Thymus (tissue), 11 donors: ENCODE data around the gene ARF6. TPM values are rescaled to one million over a fixed set of nuclear protein-coding genes. Genes with fewer than 3 reads are reported as not detected.
"Not testable (repeated sequence)": the region's sequence is repeated elsewhere in the genome, so short reads cannot be mapped to it uniquely, and the experiment has no call there.

Source experiments
- DNase-seq, 9 donors: peaks; one replicate each; pipeline ENCODE4 v3.0.0-alpha.2; 2013; ENCODE audit warnings: low spot score in 9 of 9, low read depth in 6 of 9, missing footprints in 1 of 9
- H3K27ac ChIP-seq, 2 donors: one replicate each; pipeline ENCODE4 v1.5.1; 2013; ENCODE audit warnings: control low read depth in 1 of 2, low read depth in 1 of 2, low read length in 1 of 2, mild to moderate bottlenecking in 1 of 2, moderate library complexity in 1 of 2
- H3K27me3 ChIP-seq, 2 donors: one replicate each; pipeline ENCODE4 v1.5.1; 2013; ENCODE audit warnings: low read length in 1 of 2; ENCODE audit not compliant: control insufficient read depth in 2 of 2, insufficient read depth in 1 of 2
- H3K36me3 ChIP-seq, 2 donors: one replicate each; pipeline ENCODE4 v1.5.1; 2013; ENCODE audit warnings: low read length in 1 of 2, mild to moderate bottlenecking in 1 of 2, moderate library complexity in 1 of 2; ENCODE audit not compliant: control insufficient read depth in 2 of 2, insufficient read depth in 2 of 2
- H3K4me1 ChIP-seq, 2 donors: one replicate each; pipeline ENCODE4 v1.5.1; 2013; ENCODE audit warnings: low read length in 2 of 2; ENCODE audit not compliant: control insufficient read depth in 2 of 2, insufficient read depth in 2 of 2
- H3K4me3 ChIP-seq, 2 donors: one replicate each; pipeline ENCODE4 v1.5.1; 2013; ENCODE audit warnings: low read length in 2 of 2, control low read depth in 1 of 2, mild to moderate bottlenecking in 1 of 2
- H3K9me3 ChIP-seq, 2 donors: one replicate each; pipeline ENCODE4 v1.5.1; 2013; ENCODE audit warnings: low read length in 1 of 2, mild to moderate bottlenecking in 1 of 2; ENCODE audit not compliant: control insufficient read depth in 2 of 2, insufficient read depth in 1 of 2
- WGBS: extraction: QIAGEN DNeasy Blood & Tissue Kit; methylation state at CpG from one replicate; pipeline ENCODE4 v1.1.7; 2013; 5-methylcytosine and 5-hydroxymethylcytosine counted together
- polyA plus RNA-seq: library from polyadenylated mRNA; stranded (reverse); fragments of 200-250 nt; gene quantifications from one replicate; pipeline ENCODE4 v1.2.3, GENCODE V29; 2013
- total RNA-seq: library from RNA; stranded (reverse); fragments of 120-200 nt; gene quantifications from one replicate; pipeline ENCODE4 v1.2.4, GENCODE V29; 2013
- donor health status: healthy.

The ARF6 gene
- total and polyA plus RNA-seq, 2 donors, result 34.8 to 72.0 TPM

- Histone ChIP-seq H3K4me1 (peaks cover 0 to 4% of the 10 kb centered on the region in 2 donors), H3K9me3 (no peaks in the 10 kb centered on the region), H3K4me3 (no peak overlapping the region), H3K27me3 (no peaks in the 10 kb centered on the region), H3K27ac (no peak overlapping the region), H3K36me3 (no peaks in the 10 kb centered on the region)
- WGBS, result 96% methylated on average over 18 of the region's 18 CpGs
- no peak for DNase-seq
These were observed 9.8 kb upstream of the ARF6 start for GRCh38 chr14:49882826-49883694.

DNA sequence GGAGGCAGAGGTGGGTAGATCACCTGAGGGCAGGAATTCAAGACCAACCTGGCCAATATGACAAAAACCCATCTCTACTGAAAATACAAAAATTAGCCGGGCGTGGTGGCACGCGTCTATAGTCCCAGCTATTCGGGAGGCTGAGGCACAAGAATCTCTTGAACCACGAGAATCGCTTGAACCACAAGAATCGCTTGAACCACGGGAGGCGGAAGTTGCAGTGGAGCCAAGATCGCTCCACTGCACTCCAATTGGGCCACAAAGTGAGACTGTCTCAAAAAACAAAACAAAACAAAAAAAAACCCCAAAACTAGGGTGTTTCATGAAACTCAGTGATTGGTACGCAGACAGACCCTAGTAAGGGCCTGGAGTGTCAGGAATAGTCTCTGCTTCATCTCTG is 6.4 kb upstream of the ARF6 start:
- no peak overlapping the region for H3K27ac ChIP-seq
- no peaks in the 10 kb centered on the region for H3K9me3 ChIP-seq
- no peaks in the 10 kb centered on the region for H3K27me3 ChIP-seq
- no peak overlapping the region for H3K4me3 ChIP-seq
- H3K36me3 ChIP-seq, result no peaks in the 10 kb centered on the region
- 94% methylated on average over 12 of the region's 12 CpGs for WGBS
- peak in 1 of 9 donors; percentile 11 for DNase-seq
- no peaks in the 10 kb centered on the region for H3K4me1 ChIP-seq

- DNase-seq, result no peak
- no peaks in the 10 kb centered on the region for H3K9me3 ChIP-seq
- H3K36me3 ChIP-seq, result no peaks in the 10 kb centered on the region
- no peak overlapping the region for H3K27ac ChIP-seq
- 93% methylated on average over 2 of the region's 2 CpGs for WGBS
- H3K4me1 ChIP-seq, result peaks cover 4 to 8% of the 10 kb centered on the region in 2 donors
- H3K27me3 ChIP-seq, result no peaks in the 10 kb centered on the region
- H3K4me3 ChIP-seq, result no peak overlapping the region
These were observed 4.6 kb upstream of the ARF6 start for GRCh38 chr14:49888293-49888692.

DNA sequence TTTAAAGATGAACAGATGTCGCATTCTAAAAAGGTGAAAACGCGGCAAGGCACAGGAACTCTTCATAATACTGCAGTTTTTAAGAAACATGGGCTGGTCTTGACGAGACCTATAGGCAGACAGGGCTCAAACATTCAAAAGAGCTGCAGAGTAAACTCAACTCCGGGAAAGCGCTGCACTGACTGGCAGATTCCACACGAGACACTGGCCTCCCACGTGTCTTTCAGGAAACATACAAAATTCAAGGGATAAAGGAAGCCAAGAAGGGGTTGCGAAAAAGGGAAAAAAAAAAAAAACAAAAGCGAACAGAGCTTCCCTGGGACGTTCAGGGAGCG is 614 bp upstream of the ARF6 start:
- Histone ChIP-seq H3K27me3 (no peaks in the 10 kb centered on the region), H3K4me3 (peak overlapping the region; percentile 85 to 99), H3K9me3 (no peaks in the 10 kb centered on the region), H3K27ac (peak overlapping the region; percentile 99), H3K4me1 (peaks cover 4 to 8% of the 10 kb centered on the region in 2 donors), H3K36me3 (peaks cover 6 to 9% of the 10 kb centered on the region in 2 donors)
- DNase-seq, result peak in 7 of 9 donors; percentile 52 to 86 (median 67)
- 2% methylated on average over 12 of the region's 12 CpGs for whole genome bisulfite sequencing

- peak overlapping the region; percentile 99 for H3K27ac ChIP-seq
- H3K27me3 ChIP-seq, result no peaks in the 10 kb centered on the region
- peak overlapping the region; percentile 85 to 99 for H3K4me3 ChIP-seq
- H3K36me3 ChIP-seq, result peaks cover 6 to 9% of the 10 kb centered on the region in 2 donors
- peak in 7 of 9 donors; percentile 25 to 75 (median 45) for DNase-seq
- H3K9me3 ChIP-seq, result no peaks in the 10 kb centered on the region
- peaks cover 4 to 8% of the 10 kb centered on the region in 2 donors for H3K4me1 ChIP-seq
- under 1% methylated on average over 85 of the region's 85 CpGs for WGBS
These were observed 679 bp downstream of the ARF6 start for GRCh38 chr14:49893309-49894213.

- Histone ChIP-seq H3K27ac (peak overlapping the region; percentile 99), H3K4me3 (peak overlapping the region; percentile 85 to 99)
- not testable (repeated sequence) for H3K9me3 ChIP-seq, H3K36me3 ChIP-seq, H3K4me1 ChIP-seq, H3K27me3 ChIP-seq
- DNase-seq, result peak in 2 of 9 donors; percentile 26 to 42
- 10% methylated on average over 8 of the region's 8 CpGs for WGBS
These were observed 1.6 kb downstream of the ARF6 start for GRCh38 chr14:49894214-49895107.

GRCh38 chr14:49895480-49895879 is 2.6 kb downstream of the ARF6 start:
- H3K27ac ChIP-seq, result no peak overlapping the region
- no peaks in the 10 kb centered on the region for H3K9me3 ChIP-seq
- peak in 1 of 9 donors; percentile 15 for DNase-seq
- H3K4me3 ChIP-seq, result peak overlapping the region; percentile 41 to 99
- 67% methylated on average over 4 of the region's 4 CpGs for WGBS
- H3K4me1 ChIP-seq, result peaks cover 4 to 8% of the 10 kb centered on the region in 2 donors
- H3K27me3 ChIP-seq, result no peaks in the 10 kb centered on the region
- peaks cover 6 to 9% of the 10 kb centered on the region in 2 donors for H3K36me3 ChIP-seq

DNA sequence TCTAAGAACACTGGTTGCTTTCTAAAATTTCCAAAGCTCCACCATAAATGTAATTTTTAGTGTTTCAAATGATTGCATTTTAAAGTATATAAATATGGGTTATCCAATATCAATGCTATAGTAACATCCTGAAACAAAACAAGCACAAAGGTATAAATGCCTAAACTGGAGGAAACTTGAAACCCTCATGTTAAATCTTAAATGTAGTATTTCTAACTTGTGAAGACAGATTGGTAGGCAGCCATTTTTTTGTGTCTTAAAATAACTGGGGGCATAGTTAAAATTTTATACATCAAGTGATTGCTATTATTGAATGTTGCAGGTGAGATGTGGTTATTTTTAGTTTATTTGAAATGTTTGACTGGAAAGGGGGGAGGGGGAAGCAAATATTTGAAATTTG is 3.4 kb downstream of the ARF6 start:
- H3K4me1 ChIP-seq, H3K36me3 ChIP-seq, H3K9me3 ChIP-seq, H3K27me3 ChIP-seq, DNase-seq: not testable (repeated sequence)
- Histone ChIP-seq H3K4me3 (peak overlapping the region; percentile 41 to 99), H3K27ac (peak overlapping the region in 1 of 2 donors; percentile 44)
